NB4 (cell line): ENCODE results near the gene NTPCR.

Experiments
- CTCF ChIP-seq: IDR thresholded peaks from one replicate; pipeline ENCODE4 v1.5.1; 2012; ENCODE audit warnings: low read depth, low read length
- MAX ChIP-seq: IDR thresholded peaks from 2 replicates; pipeline ENCODE4 v1.6.1; 2011; ENCODE audit warnings: low read depth, low read length
- MYC ChIP-seq: IDR thresholded peaks from 2 replicates; pipeline ENCODE4 v1.6.1; 2011; ENCODE audit warnings: low read depth, low read length
- POLR2A ChIP-seq: IDR thresholded peaks from 2 replicates; pipeline ENCODE4 v1.6.1; 2011; ENCODE audit warnings: mild to moderate bottlenecking; ENCODE audit not compliant: insufficient read length; ENCODE audit errors: extremely low read depth

DNA sequence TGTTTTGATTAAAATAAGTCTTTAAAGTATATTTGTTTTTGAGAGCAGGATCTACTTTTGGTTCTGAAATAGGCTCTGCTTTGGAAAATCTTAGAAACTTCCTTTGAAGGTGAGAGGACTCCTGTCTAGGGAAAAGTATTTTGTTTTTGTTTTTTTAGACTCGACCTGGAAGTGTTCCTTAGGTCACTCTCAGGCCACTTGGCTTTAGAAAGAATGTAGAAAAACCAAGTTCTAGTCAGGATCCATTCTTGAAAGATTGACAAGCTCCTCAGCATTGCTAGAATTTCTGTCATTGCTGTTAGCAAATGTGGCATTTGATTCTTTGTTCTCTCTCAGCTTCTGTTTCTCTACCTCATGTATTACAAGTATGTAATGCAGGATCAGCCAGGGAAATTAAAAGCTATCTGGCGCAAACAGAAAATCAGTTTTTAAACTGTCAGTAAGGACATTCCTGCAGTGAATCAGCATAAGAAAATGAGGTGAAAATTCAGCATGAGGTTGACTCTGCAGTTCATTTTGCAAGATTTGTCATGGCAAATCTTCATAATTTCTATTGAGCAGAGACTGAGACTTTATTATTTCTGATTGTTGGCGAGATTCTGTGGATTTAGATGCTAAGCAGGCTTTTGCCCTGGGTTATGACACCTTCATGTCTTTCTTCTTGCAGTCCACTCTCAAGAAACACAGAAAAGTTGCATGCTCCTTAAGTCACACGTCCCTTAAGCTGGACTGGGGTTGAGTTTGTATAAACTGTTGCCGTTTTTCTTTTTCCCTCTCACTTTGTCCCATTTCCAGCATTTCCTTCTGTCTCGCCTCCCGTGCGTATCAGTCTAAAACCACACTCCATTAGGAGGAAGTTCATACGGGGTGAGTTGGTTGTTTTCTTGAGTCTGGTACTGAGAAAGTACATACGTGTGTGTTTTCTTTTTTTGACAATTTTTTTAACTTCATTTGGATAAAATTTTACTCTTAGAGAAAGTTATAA is 12.6 kb downstream of the NTPCR start:
- TF ChIP-seq POLR2A (no peak), CTCF (no peak), MYC (no peak), MAX (no peak)
